A673 (cell line): ENCODE measurements around the gene HEPACAM2.

ENCODE experiments used
- EZH2 ChIP-seq: fragments of 200-600 bp; sonication (generic); IDR thresholded peaks from 2 replicates; pipeline ENCODE4 v1.6.1; 2017; ENCODE audit warnings: borderline replicate concordance, low read depth, mild to moderate bottlenecking, mixed read lengths, antibody characterized with exemption, low read length; ENCODE audit not compliant: poor library complexity, severe bottlenecking
- TF ChIP-seq, protein P1 (sequence below): fragments of 300-800, 200-600 bp; sonication (generic); conservative IDR thresholded peaks from 2 replicates; pipeline ENCODE4 v1.5.1; 2017; ENCODE audit warnings: low read depth, mild to moderate bottlenecking, antibody characterized with exemption, low read length, moderate library complexity, mixed read lengths

DNA sequence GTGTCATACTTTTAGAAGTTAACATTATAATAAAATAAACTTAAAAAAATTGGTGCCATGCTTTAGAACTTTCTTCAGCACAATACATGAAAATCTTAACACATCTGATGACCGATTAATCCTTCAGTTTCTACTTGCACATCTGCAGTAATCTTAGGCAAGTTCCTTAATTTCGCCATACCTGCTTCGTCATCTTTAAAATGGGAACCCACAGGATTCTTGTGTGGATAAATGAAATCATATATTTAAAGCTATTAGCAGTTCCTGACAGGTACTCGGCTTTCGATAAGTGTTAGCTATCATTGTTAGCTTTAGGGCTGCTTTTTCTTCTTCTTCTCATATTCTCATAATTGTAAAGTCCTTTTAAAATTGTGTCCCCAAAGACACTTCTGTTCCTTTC lies 5.0 kb upstream of the HEPACAM2 start:
- TF ChIP-seq, protein P1, sequence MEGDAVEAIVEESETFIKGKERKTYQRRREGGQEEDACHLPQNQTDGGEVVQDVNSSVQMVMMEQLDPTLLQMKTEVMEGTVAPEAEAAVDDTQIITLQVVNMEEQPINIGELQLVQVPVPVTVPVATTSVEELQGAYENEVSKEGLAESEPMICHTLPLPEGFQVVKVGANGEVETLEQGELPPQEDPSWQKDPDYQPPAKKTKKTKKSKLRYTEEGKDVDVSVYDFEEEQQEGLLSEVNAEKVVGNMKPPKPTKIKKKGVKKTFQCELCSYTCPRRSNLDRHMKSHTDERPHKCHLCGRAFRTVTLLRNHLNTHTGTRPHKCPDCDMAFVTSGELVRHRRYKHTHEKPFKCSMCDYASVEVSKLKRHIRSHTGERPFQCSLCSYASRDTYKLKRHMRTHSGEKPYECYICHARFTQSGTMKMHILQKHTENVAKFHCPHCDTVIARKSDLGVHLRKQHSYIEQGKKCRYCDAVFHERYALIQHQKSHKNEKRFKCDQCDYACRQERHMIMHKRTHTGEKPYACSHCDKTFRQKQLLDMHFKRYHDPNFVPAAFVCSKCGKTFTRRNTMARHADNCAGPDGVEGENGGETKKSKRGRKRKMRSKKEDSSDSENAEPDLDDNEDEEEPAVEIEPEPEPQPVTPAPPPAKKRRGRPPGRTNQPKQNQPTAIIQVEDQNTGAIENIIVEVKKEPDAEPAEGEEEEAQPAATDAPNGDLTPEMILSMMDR = no peak
- TF ChIP-seq EZH2 = no peak
